SK-N-SH treated with all-trans-retinoic acid at 6 μM for 48 hours (cell line): ENCODE data around the gene CRYBG1.

Experiments
- CSDC2 ChIP-seq: fragments of 250-450 bp; sonication (Bioruptor Pico); IDR thresholded peaks from 2 replicates; pipeline ENCODE4 v1.5.0; 2020; ENCODE audit warnings: mild to moderate bottlenecking, moderate library complexity
- CSRNP3 ChIP-seq: fragments of 250-450 bp; sonication (Bioruptor Pico); IDR thresholded peaks from 2 replicates; pipeline ENCODE4 v1.5.1; 2021; ENCODE audit warnings: mild to moderate bottlenecking, moderate library complexity
- GLIS3 ChIP-seq: fragments of 250-450 bp; sonication (Bioruptor Pico); IDR thresholded peaks from 2 replicates; pipeline ENCODE4 v1.5.0; 2020; ENCODE audit warnings: mild to moderate bottlenecking, moderate library complexity
- PATZ1 ChIP-seq: fragments of 250-450 bp; sonication (Bioruptor Pico); IDR thresholded peaks from 2 replicates; pipeline ENCODE4 v1.8.0; 2020; ENCODE audit warnings: mild to moderate bottlenecking, moderate library complexity, borderline replicate concordance
- PPARA ChIP-seq: fragments of 250-450 bp; sonication (Bioruptor Pico); IDR thresholded peaks from 2 replicates; pipeline ENCODE4 v1.5.0; 2020; ENCODE audit warnings: mild to moderate bottlenecking, borderline replicate concordance
- RARB ChIP-seq: fragments of 250-450 bp; sonication (Bioruptor Pico); IDR thresholded peaks from 2 replicates; pipeline ENCODE4 v1.8.0; 2021; ENCODE audit warnings: mild to moderate bottlenecking, moderate library complexity
- ZC3H10 ChIP-seq: fragments of 250-450 bp; sonication (Bioruptor Pico); IDR thresholded peaks from 2 replicates; pipeline ENCODE4 v1.5.1; 2021; ENCODE audit warnings: mild to moderate bottlenecking, moderate library complexity
- ZFP3 ChIP-seq: fragments of 250-450 bp; sonication (Bioruptor Pico); IDR thresholded peaks from 2 replicates; pipeline ENCODE4 v1.5.0; 2020; ENCODE audit warnings: mild to moderate bottlenecking, moderate library complexity
- ZFP30 ChIP-seq: fragments of 450-650 bp; formaldehyde crosslinking; IDR thresholded peaks from 2 replicates; pipeline ENCODE4 v1.5.0; 2022; ENCODE audit warnings: mild to moderate bottlenecking, moderate library complexity
- ZNF70 ChIP-seq: fragments of 450-650 bp; formaldehyde crosslinking; IDR thresholded peaks from 2 replicates; pipeline ENCODE4 v1.5.0; 2020; ENCODE audit warnings: mild to moderate bottlenecking, moderate library complexity
- TF ChIP-seq, protein P1 (sequence below): fragments of 250-450 bp; sonication (Bioruptor Pico); IDR thresholded peaks from 2 replicates; pipeline ENCODE4 v1.5.0; 2020; ENCODE audit warnings: mild to moderate bottlenecking, moderate library complexity
- TF ChIP-seq, protein P2 (sequence below): fragments of 250-450 bp; sonication (Bioruptor Pico); IDR thresholded peaks from 2 replicates; pipeline ENCODE4 v1.8.0; 2021; ENCODE audit warnings: low read depth, mild to moderate bottlenecking, moderate library complexity, borderline replicate concordance

DNA sequence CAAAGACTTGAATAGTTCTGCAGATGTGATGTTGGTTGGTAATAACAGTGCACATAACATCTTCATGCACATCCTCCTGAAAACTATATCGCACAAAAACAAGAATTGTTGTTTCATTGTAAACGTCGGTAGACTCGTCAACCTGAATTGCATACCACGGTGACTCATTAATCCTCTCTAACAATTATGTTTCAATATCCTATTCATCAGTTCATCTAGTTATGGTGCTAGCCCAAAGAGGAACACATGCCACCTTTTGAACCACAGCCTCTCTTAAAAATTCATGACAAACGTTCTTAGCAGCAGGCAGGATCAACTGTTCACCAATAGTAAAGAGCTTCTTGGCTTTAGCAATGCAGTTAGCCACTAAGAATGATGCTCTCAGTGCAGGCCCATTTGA lies 25.0 kb downstream of the CRYBG1 start:
- TF ChIP-seq RARB (CRISPR knock-in tag) = no peak
- TF ChIP-seq PPARA (CRISPR knock-in tag) = no peak
- TF ChIP-seq CSRNP3 (CRISPR knock-in tag) = no peak
- no peak for TF ChIP-seq ZC3H10 (CRISPR knock-in tag)
- TF ChIP-seq CSDC2 (CRISPR knock-in tag) = no peak
- TF ChIP-seq PATZ1 (CRISPR knock-in tag) = no peak
- no peak for TF ChIP-seq ZFP30 (CRISPR knock-in tag)
- TF ChIP-seq, protein P1, sequence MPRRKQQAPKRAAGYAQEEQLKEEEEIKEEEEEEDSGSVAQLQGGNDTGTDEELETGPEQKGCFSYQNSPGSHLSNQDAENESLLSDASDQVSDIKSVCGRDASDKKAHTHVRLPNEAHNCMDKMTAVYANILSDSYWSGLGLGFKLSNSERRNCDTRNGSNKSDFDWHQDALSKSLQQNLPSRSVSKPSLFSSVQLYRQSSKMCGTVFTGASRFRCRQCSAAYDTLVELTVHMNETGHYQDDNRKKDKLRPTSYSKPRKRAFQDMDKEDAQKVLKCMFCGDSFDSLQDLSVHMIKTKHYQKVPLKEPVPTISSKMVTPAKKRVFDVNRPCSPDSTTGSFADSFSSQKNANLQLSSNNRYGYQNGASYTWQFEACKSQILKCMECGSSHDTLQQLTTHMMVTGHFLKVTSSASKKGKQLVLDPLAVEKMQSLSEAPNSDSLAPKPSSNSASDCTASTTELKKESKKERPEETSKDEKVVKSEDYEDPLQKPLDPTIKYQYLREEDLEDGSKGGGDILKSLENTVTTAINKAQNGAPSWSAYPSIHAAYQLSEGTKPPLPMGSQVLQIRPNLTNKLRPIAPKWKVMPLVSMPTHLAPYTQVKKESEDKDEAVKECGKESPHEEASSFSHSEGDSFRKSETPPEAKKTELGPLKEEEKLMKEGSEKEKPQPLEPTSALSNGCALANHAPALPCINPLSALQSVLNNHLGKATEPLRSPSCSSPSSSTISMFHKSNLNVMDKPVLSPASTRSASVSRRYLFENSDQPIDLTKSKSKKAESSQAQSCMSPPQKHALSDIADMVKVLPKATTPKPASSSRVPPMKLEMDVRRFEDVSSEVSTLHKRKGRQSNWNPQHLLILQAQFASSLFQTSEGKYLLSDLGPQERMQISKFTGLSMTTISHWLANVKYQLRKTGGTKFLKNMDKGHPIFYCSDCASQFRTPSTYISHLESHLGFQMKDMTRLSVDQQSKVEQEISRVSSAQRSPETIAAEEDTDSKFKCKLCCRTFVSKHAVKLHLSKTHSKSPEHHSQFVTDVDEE (CRISPR knock-in tag) = no peak
- no peak for TF ChIP-seq ZFP3 (CRISPR knock-in tag)
- TF ChIP-seq ZNF70 = no peak
- TF ChIP-seq, protein P2, sequence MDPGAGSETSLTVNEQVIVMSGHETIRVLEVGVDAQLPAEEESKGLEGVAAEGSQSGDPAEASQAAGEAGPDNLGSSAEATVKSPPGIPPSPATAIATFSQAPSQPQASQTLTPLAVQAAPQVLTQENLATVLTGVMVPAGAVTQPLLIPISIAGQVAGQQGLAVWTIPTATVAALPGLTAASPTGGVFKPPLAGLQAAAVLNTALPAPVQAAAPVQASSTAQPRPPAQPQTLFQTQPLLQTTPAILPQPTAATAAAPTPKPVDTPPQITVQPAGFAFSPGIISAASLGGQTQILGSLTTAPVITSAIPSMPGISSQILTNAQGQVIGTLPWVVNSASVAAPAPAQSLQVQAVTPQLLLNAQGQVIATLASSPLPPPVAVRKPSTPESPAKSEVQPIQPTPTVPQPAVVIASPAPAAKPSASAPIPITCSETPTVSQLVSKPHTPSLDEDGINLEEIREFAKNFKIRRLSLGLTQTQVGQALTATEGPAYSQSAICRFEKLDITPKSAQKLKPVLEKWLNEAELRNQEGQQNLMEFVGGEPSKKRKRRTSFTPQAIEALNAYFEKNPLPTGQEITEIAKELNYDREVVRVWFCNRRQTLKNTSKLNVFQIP (CRISPR knock-in tag) = no peak
- no peak for TF ChIP-seq GLIS3 (CRISPR knock-in tag)
